Activated B cell treated with CpG ODN at 0.5 μM for 24 hours (primary cell): Measurements from ENCODE around the gene PLS1. TPM values are rescaled to one million over a fixed set of nuclear protein-coding genes. Genes with fewer than 3 reads are reported as not detected.
A peak's percentile ranks its signal among the peaks of the same experiment; 100 is the strongest.
"Not testable (repeated sequence)": the region's sequence is repeated elsewhere in the genome, so short reads cannot be mapped to it uniquely, and the experiment has no call there.

Experiments
- ATAC-seq: fragments of 200-7000 bp; cut with Tn5 transposase; one replicate; pipeline ENCODE4 v1.10.0; 2021; ENCODE audit warnings: low read depth, mild to moderate bottlenecking, moderate library complexity
- CTCF ChIA-PET: fragments of 350-600 bp; sonication (Branson Sonifier 250); formaldehyde crosslinking; loops from one replicate; lab custom pipeline; 2021; ENCODE audit warnings: antibody characterized with exemption; lab: Charles Lee
- POLR2A ChIA-PET: fragments of 350-600 bp; sonication (Branson Sonifier 250); formaldehyde crosslinking; loops from one replicate; lab custom pipeline; 2021; ENCODE audit warnings: antibody characterized with exemption; lab: Charles Lee
- DNase-seq: peaks from one replicate; pipeline ENCODE4 v3.0.0; 2022
- H3K27ac Mint-ChIP-seq: one replicate; pipeline ENCODE4 v1.8.0; 2020; ENCODE audit warnings: mixed read lengths
- H3K27me3 Mint-ChIP-seq: one replicate; pipeline ENCODE4 v1.8.0; 2021; ENCODE audit warnings: mixed read lengths
- H3K36me3 Mint-ChIP-seq: one replicate; pipeline ENCODE4 v1.8.0; 2021; ENCODE audit warnings: low read depth, mixed read lengths
- H3K4me1 Mint-ChIP-seq: one replicate; pipeline ENCODE4 v1.8.0; 2021; ENCODE audit warnings: mixed read lengths
- H3K4me3 Mint-ChIP-seq: one replicate; pipeline ENCODE4 v1.8.0; 2020; ENCODE audit warnings: mild to moderate bottlenecking, mixed read lengths
- H3K9me3 Mint-ChIP-seq: one replicate; pipeline ENCODE4 v1.8.0; 2020; ENCODE audit warnings: mixed read lengths
- CTCF ChIP-seq: fragments of 200-600 bp; IDR thresholded peaks from one replicate; pipeline ENCODE4 v1.8.0; 2022; ENCODE audit warnings: antibody characterized with exemption, mild to moderate bottlenecking
- intact Hi-C: fragments of 100-400 bp; cut with micrococcal nuclease; formaldehyde crosslinking; loops from one replicate; pipeline ENCODE4 v1.15.1; 2024
- total RNA-seq: library from RNA; stranded (reverse); gene quantifications from 2 replicates; pipeline ENCODE4 v1.2.3, GENCODE V29; 2022

PLS1 gene
- total RNA-seq, 1 donor from 2014 or later, result 0.91 TPM

GRCh38 chr3:142586803-142587406, 9.3 kb upstream of the PLS1 start:
- H3K36me3 Mint-ChIP-seq, result no peaks in the 10 kb centered on the region
- H3K9me3 Mint-ChIP-seq, result no peaks in the 10 kb centered on the region
- H3K4me3 Mint-ChIP-seq, result no peak overlapping the region
- H3K27me3 Mint-ChIP-seq, result peaks cover 19% of the 10 kb centered on the region
- POLR2A ChIA-PET, result interaction anchor here (1.1 kb wide), 1 partner anchor 8 kb away, joined by 3 read pairs; the partner anchor contains the start of gene ATR
- no peak for DNase-seq
- no peak overlapping the region for H3K27ac Mint-ChIP-seq
- intact Hi-C loops, result loop anchor here (1.0 to 10.0 kb wide), 6 partner anchors 318 to 1178 kb away; no protein-coding TSS in a partner anchor
- no peaks in the 10 kb centered on the region for H3K4me1 Mint-ChIP-seq
- no peak for TF ChIP-seq CTCF
- CTCF ChIA-PET, result interaction anchor here (0.9 kb wide), 3 partner anchors 8 to 429 kb away, joined by 3 read pairs; partner anchors contain the start of gene ATR
- ATAC-seq, result peak; percentile 65

GRCh38 chr3:142588703-142589102, 7.5 kb upstream of the PLS1 start:
- ChIA-PET POLR2A (no interaction called here), CTCF (no interaction called here)
- TF ChIP-seq CTCF, result no peak
- ATAC-seq (no peak), DNase-seq (no peak)
- no peaks in the 10 kb centered on the region for H3K9me3 Mint-ChIP-seq
- H3K36me3 Mint-ChIP-seq, result no peaks in the 10 kb centered on the region
- no peaks in the 10 kb centered on the region for H3K4me1 Mint-ChIP-seq
- H3K27ac Mint-ChIP-seq, result no peak overlapping the region
- peaks cover 18% of the 10 kb centered on the region for H3K27me3 Mint-ChIP-seq
- intact Hi-C loops, result loop anchor here (10.0 kb wide), 2 partner anchors 1086 to 1176 kb away; no protein-coding TSS in a partner anchor
- H3K4me3 Mint-ChIP-seq, result no peak overlapping the region

GRCh38 chr3:142592268-142592667, 3.9 kb upstream of the PLS1 start:
- H3K4me3 Mint-ChIP-seq, intact Hi-C loops, ATAC-seq, H3K36me3 Mint-ChIP-seq, DNase-seq, H3K9me3 Mint-ChIP-seq, CTCF ChIA-PET, H3K27ac Mint-ChIP-seq: not testable (repeated sequence)
- POLR2A ChIA-PET, result interaction anchor here (0.9 kb wide), 1 partner anchor 14 kb away, joined by 3 read pairs; the partner anchor contains the start of gene ATR
- Mint-ChIP-seq H3K27me3 (peaks cover 17% of the 10 kb centered on the region), H3K4me1 (peaks cover 16% of the 10 kb centered on the region)

GRCh38 chr3:142595141-142595540, 1.1 kb upstream of the PLS1 start:
- no peak for TF ChIP-seq CTCF
- DNase-seq (no peak), ATAC-seq (no peak)
- Mint-ChIP-seq H3K4me3 (peak overlapping the region; percentile 95), H3K4me1 (peaks cover 16% of the 10 kb centered on the region), H3K27ac (no peak overlapping the region), H3K36me3 (no peaks in the 10 kb centered on the region), H3K9me3 (no peaks in the 10 kb centered on the region), H3K27me3 (peaks cover 16% of the 10 kb centered on the region)
- ChIA-PET POLR2A (interaction anchor here (4.4 kb wide), 1 partner anchor 17 kb away, joined by 27 read pairs; the partner anchor contains the start of gene ATR), CTCF (no interaction called here)
- intact Hi-C loops, result loop anchor here (5.0 kb wide), 2 partner anchors 407 to 1377 kb away; partner anchors contain the start of genes DIPK2A and U2SURP

GRCh38 chr3:142595581-142595950, 627 bp upstream of the PLS1 start:
- TF ChIP-seq CTCF, result no peak
- ChIA-PET CTCF (no interaction called here), POLR2A (interaction anchor here (1.6 to 4.4 kb wide), 2 partner anchors 17 to 402 kb away, joined by 3 to 27 read pairs; partner anchors contain the start of gene ATR)
- peaks cover 16% of the 10 kb centered on the region for H3K4me1 Mint-ChIP-seq
- peaks cover 12% of the 10 kb centered on the region for H3K27me3 Mint-ChIP-seq
- H3K27ac Mint-ChIP-seq, result peak overlapping the region; percentile 35
- no peaks in the 10 kb centered on the region for H3K36me3 Mint-ChIP-seq
- no peaks in the 10 kb centered on the region for H3K9me3 Mint-ChIP-seq
- DNase-seq (no peak), ATAC-seq (no peak)
- peak overlapping the region; percentile 95 for H3K4me3 Mint-ChIP-seq
- intact Hi-C loops, result loop anchor here (5.0 kb wide), 2 partner anchors 407 to 1377 kb away; partner anchors contain the start of genes DIPK2A and U2SURP
